ENCODE data around the gene CKAP2L. TPM values are rescaled to one million over a fixed set of nuclear protein-coding genes. Genes with fewer than 3 reads are reported as not detected.

CKAP2L gene
- total and polyA plus RNA-seq, 10 of the 15 experiments (the other 5 are each of a cell fraction or from before 2014, with no cell fraction given) = 10.5 to 37.4 (median 20.2) TPM

DNA sequence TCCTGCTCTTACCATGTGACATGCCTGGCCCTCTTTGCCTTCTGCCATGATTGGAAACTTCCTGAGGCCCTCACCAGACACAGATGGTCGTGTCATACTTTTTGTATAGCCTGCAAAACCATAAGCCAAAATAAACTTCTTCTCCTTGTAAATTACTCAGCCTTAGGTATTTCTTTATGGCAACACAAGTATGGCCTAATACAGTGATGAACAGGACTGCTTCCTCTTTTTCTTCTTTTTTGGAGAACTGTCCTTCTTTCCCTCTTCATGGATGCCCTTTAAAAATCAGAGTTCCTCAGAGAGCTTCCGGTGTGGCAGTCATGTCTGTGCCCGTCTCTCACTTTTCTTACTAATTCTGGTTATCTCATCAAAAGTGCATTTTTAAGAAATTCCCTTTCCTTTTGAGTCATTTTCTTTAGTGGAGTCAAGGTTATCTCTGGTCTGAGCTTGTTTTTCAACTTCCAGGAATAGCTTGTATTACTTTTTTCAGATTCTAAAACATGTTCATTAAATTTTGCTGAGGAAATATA, 29.1 kb upstream of the CKAP2L start (continued):
- no peak for TF ChIP-seq ELK1 (IDR thresholded peaks at IDR 0.05; ENCODE audit: low read depth, low read length)
- TF ChIP-seq NR2C1 (IDR thresholded peaks at IDR 0.05) = no peak
- TF ChIP-seq TARDBP (IDR thresholded peaks at IDR 0.05; ENCODE audit: borderline replicate concordance) = no peak
- no peak for TF ChIP-seq PKNOX1 (IDR thresholded peaks at IDR 0.05)
- no peak for TF ChIP-seq SIX5 (IDR thresholded peaks at IDR 0.05; ENCODE audit: low read depth, low read length, severe bottlenecking)
- TF ChIP-seq YY1 (IDR thresholded peaks at IDR 0.05; ENCODE audit: low read depth, low read length) = no peak
- TF ChIP-seq ZBTB11 (CRISPR knock-in tag; IDR thresholded peaks at IDR 0.05) = no peak
- no peak for TF ChIP-seq MEF2B (IDR thresholded peaks at IDR 0.05; ENCODE audit: partially characterized antibody, poor library complexity, severe bottlenecking)
- 0 out of 2 replicates have a peak, but pooled peaks have one; percentile 30 for TF ChIP-seq MEF2A (IDR thresholded peaks at IDR 0.05; ENCODE audit: insufficient read depth, low read depth, low read length)
- peak; percentile 41; the same call in 1 of the 2 replicates for TF ChIP-seq ZBED1 (IDR thresholded peaks at IDR 0.05; ENCODE audit: borderline replicate concordance)
- no peak for TF ChIP-seq RAD21 (IDR thresholded peaks at IDR 0.05; ENCODE audit: insufficient read depth, low read depth, low read length)
- no peak for TF ChIP-seq HDAC6 (IDR thresholded peaks at IDR 0.05; ENCODE audit: unreplicated experiment)
- TF ChIP-seq SPI1 (IDR thresholded peaks at IDR 0.05; ENCODE audit: borderline replicate concordance, insufficient read depth, low read depth, low read length) = peak; percentile 51; the same call in 1 of the 2 replicates
- peak in 1 of 2 experiments; percentile 45; a peak in 1 of 4 replicates for TF ChIP-seq EP300 (IDR thresholded peaks at IDR 0.05; ENCODE audit: borderline replicate concordance in 1 of 2, control insufficient read depth in 1 of 2, low read depth in 2 of 2, low read length in 2 of 2)
- TF ChIP-seq, protein P1, sequence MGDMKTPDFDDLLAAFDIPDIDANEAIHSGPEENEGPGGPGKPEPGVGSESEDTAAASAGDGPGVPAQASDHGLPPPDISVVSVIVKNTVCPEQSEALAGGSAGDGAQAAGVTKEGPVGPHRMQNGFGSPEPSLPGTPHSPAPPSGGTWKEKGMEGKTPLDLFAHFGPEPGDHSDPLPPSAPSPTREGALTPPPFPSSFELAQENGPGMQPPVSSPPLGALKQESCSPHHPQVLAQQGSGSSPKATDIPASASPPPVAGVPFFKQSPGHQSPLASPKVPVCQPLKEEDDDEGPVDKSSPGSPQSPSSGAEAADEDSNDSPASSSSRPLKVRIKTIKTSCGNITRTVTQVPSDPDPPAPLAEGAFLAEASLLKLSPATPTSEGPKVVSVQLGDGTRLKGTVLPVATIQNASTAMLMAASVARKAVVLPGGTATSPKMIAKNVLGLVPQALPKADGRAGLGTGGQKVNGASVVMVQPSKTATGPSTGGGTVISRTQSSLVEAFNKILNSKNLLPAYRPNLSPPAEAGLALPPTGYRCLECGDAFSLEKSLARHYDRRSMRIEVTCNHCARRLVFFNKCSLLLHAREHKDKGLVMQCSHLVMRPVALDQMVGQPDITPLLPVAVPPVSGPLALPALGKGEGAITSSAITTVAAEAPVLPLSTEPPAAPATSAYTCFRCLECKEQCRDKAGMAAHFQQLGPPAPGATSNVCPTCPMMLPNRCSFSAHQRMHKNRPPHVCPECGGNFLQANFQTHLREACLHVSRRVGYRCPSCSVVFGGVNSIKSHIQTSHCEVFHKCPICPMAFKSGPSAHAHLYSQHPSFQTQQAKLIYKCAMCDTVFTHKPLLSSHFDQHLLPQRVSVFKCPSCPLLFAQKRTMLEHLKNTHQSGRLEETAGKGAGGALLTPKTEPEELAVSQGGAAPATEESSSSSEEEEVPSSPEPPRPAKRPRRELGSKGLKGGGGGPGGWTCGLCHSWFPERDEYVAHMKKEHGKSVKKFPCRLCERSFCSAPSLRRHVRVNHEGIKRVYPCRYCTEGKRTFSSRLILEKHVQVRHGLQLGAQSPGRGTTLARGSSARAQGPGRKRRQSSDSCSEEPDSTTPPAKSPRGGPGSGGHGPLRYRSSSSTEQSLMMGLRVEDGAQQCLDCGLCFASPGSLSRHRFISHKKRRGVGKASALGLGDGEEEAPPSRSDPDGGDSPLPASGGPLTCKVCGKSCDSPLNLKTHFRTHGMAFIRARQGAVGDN (IDR thresholded peaks at IDR 0.05) = no peak
- TF ChIP-seq SMAD5 (IDR thresholded peaks at IDR 0.05; ENCODE audit: low read depth) = no peak
- TF ChIP-seq KAT2A (conservative IDR thresholded peaks at IDR 0.05; ENCODE audit: control insufficient read depth, low read depth, low read length) = no peak
- peak in 1 of 2 experiments; percentile 84; a peak in 2 of 4 replicates for TF ChIP-seq ETV6 (conservative IDR thresholded peaks at IDR 0.05 in 1 of 2, IDR thresholded peaks at IDR 0.05 in 1 of 2; ENCODE audit: borderline replicate concordance in 1 of 2, low read depth in 1 of 2)
- TF ChIP-seq RB1 (IDR thresholded peaks at IDR 0.05; ENCODE audit: borderline replicate concordance) = no peak
